ENCODE results near the gene USP36. TPM values are rescaled to one million over a fixed set of nuclear protein-coding genes. Genes with fewer than 3 reads are reported as not detected.

The USP36 gene
- total RNA-seq, 1 experiment from 2014 or later, result 21.3 TPM

Other genes with a start within 250 kb of the USP36 start
- gene CYTH1, start 58.5 kb downstream of the USP36 start, total RNA-seq (2014; rRNA removed; shearing (Covaris generic)), result 85.9 and 91.4 TPM in 2 replicates
- gene CEP295NL, start 62.4 kb upstream of the USP36 start, total RNA-seq (2014; rRNA removed; shearing (Covaris generic)), result 1.0 TPM in 1 of 2 replicates, not detected in the other
- gene TIMP2, start 84.6 kb upstream of the USP36 start, total RNA-seq (2014; rRNA removed; shearing (Covaris generic)), result 47.2 and 53.1 TPM in 2 replicates
- gene LGALS3BP, start 139.1 kb upstream of the USP36 start, total RNA-seq (2014; rRNA removed; shearing (Covaris generic)), result 288 and 314 TPM in 2 replicates
- gene CANT1, start 168.9 kb upstream of the USP36 start, total RNA-seq (2014; rRNA removed; shearing (Covaris generic)), result 62.9 and 81.9 TPM in 2 replicates
- gene C1QTNF1, start 183.4 kb upstream of the USP36 start, total RNA-seq (2014; rRNA removed; shearing (Covaris generic)), result 33.0 and 42.5 TPM in 2 replicates
- gene ENGASE, start 234.0 kb upstream of the USP36 start, total RNA-seq (2014; rRNA removed; shearing (Covaris generic)), result 6.3 and 7.7 TPM in 2 replicates